Prostate gland (tissue), 2 donors: ENCODE data around the gene SORL1.

Experiments
- CTCF ChIP-seq, 4 experiments: fragments of 200-600 bp in 2 of 4; fragments of 450-650 bp in 2 of 4; sonication (generic) in 2 of 4; IDR thresholded peaks; 1 replicate in 3 of 4; 2 replicates in 1 of 4; pipeline ENCODE4 v1.5.1; 2016 to 2019; ENCODE audit warnings: antibody characterized with exemption in 4 of 4, mild to moderate bottlenecking in 2 of 4, moderate library complexity in 2 of 4
- POLR2A ChIP-seq: fragments of 450-650 bp; IDR thresholded peaks from one replicate; pipeline ENCODE4 v1.6.1; 2016; ENCODE audit warnings: antibody characterized with exemption, mild to moderate bottlenecking
- POLR2AphosphoS5 ChIP-seq: sonication (generic); formaldehyde crosslinking; IDR thresholded peaks from one replicate; pipeline ENCODE4 v1.6.1; 2017; ENCODE audit warnings: antibody characterized with exemption

GRCh38 chr11:121560236-121560635 lies 108.1 kb downstream of the SORL1 start:
- TF ChIP-seq CTCF (IDR thresholded peaks at IDR 0.05) (no peak), POLR2AphosphoS5 (no peak), POLR2A (no peak)
